HG03097 (cell line): ENCODE data around the gene FOXK1.

Experiments
- ATAC-seq: cut with Tn5 transposase; IDR thresholded peaks from one replicate; pipeline ENCODE4 v1.9.1; 2021; ENCODE audit not compliant: unreplicated experiment, low FRiP score

FOXK1 gene

DNA sequence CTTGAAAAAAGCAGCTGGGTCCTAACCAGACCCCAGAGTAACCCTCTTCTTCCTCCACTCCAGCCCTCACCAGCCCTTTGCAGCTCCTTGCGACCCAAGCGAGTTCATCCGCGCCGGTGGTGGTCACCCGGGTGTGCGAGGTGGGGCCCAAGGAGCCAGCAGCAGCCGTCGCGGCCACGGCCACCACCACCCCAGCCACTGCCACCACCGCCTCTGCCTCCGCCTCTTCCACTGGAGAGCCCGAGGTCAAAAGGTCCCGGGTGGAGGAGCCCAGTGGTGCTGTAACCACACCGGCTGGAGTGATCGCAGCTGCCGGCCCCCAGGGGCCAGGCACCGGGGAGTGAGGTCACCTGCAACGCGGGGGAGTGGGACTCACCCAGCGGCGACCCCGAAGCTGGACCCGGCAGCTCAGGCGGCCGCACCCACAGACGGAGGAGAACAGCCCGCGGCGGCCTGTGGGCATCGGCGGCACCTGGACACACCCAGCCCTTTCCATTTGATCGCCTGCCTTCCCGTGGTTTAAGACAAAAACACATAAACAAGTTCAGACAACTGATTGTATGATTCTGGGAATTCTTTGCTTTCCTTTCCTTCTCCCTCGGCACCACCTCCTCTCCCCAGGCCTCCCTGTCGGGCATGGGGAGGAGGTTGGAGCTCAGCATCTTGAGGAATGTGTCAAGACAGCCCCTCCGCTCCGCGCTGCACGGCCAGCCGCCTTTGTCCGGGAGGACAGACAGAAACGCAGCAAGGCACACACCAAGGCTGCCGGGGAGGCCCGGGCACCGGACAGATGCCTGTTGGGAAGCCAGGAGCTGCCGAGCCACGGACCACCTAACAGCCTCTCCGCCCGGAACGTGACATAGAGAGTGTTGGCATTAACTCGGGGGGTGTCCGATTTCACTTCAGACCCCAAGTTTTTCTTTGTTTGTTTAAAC, 80.3 kb downstream of the FOXK1 start:
- no peak for ATAC-seq

DNA sequence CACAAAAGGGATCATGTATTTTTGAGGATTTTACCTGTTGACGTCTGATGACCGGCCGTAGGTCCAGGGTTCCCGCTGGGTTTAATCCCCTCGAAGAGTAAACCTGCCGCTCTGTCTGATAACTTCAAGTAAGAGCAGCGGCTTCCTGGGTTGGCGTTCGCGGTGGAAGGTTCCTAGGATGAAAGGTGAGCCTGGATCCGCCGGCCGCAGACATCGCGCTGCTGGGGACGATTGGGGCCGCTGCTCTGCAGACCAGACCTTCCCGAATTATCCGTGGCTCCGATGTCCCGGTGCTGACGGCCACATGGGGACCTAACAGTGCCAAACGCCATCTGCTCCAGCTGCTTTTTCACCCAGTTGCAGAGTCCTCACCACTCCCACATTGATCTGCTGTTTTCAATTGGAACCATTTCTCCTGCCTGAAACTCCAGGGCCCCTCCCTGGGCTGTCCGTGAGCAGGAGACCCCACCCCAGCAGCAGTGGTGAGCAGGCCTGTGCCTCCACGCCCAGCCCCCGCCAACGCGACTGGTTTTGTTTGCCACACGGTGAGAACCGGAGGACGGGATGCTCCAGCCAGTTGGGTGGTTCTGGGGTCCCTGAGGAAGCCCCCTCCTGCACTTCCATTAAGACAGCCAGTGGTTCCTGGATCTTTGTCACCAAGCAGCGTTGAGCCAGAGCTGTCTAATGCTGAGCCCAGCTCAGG, 81.1 kb downstream of the FOXK1 start:
- no peak for ATAC-seq

DNA sequence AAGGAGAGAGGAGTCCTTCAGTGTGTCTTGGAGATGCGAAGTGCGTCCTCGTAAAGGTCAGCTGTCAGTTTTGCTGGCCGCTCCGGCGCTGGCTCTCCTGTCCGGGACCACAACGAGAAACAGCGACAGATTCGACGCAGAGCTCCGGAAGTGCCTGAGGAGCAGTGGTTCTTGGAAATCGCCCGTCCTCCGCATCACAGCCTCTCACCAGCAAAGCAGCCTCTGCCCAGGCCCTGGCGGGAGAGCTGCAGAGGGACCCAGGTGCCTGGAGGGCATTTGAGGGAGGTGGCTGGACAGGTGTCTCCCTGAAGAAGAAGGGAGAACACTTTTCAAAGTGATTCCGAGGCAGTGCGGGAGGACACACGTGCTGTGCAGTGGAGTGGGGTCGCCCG, 81.7 kb downstream of the FOXK1 start:
- ATAC-seq: no peak

DNA sequence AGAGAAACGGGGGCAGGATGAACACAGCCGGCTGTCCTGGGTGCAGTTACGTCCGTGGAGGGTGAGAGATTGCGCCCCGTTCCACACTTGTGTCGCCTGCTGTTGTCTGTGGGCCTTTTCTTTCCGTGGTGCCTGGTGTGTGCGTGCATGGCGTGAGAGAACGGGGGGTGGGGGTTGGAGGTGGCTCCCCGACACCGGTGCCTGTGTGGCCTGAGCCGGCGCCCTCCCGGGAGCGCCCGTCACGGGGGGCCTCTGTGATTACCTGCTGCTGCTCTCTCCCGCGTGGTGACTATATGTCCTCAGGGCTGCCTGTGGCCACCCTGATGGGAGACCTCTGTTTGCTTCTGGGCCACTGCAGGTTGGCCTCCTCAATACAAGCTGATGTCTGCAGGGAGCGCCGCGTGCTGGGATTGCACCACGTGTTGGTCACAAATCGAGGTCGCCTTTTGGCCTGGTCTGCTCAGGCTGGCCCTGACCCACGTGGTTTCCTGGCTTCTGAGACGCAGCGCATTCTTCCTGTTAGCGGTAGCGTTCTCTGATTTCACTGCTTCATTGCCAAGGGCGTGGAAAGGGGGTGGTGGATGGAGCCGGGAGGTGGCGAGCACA, 82.4 kb downstream of the FOXK1 start:
- no peak for ATAC-seq

DNA sequence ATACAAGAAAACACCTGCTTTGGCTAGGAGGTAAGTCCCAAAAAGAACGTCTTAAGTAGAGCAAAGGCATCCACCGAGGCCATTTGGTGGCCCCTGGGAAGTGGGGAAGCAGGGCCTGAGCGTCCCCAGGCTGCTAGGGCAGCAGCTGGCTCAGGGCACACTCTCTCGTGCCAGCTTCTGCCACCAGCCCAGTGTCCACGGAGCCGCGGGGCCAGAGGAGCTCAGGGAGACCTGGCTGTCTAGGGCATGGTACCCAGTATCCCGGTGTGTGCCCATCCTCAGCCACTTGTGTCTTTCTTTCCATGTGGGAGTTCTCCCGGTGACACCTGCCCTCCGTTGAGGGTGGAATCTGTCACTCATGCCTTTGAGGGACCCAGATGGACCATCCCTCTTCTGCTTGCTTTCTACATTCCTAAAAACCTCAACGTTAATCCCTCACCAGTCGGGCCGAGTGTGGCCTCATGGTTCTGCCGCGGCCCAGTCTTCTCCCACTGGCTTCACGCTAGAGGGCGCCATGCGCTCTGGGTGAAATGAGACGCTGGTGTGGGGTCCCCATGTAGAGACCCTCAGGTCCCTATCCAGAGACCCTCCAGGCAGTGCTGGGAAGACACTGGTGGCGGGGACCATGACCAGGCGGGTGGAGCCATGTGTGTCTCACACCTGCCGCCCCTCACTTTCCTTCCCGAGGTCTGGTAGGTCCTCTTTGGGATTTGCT, 83.8 kb downstream of the FOXK1 start:
- ATAC-seq: no peak

DNA sequence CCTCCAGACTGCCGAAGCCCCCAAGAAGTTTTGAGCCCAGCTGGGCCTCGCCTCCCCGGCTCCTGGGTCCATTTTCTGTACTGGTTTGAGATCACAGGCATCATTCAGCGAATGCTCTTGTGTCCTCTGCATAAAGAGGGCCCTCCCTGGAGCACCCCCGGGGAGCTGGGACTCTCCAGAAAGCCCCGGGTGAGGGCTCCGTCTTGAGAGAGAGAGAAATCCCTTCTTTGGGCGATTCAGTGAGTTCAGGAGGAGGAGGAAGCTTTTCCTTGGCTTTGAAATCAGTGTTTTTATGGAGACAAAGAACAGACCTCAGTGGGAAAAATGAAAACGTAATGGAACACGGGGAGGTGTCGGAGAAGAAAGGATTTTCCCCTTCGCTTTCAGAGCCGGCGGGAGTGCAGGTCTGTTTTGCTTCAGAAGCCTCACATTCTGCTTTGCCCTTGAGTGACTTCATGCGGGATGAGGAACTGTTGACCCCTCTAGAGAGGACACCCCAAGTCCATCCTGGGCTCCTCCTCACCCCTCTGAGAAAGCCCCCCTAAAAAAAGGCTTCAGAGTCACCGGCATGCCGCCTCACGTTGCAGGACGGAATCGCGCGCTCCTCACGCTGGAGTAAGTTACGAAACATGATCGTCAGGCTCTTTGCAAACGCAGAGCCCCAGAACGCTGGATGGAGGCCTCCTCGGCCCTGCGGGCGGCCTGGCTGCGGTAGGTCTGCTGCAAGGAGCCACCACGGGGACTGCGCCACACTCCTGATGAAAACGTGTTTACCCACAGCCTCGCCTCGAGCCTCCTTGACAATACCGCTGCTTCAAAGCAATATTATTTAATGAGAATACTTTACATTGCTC, 84.8 kb downstream of the FOXK1 start:
- no peak for ATAC-seq

DNA sequence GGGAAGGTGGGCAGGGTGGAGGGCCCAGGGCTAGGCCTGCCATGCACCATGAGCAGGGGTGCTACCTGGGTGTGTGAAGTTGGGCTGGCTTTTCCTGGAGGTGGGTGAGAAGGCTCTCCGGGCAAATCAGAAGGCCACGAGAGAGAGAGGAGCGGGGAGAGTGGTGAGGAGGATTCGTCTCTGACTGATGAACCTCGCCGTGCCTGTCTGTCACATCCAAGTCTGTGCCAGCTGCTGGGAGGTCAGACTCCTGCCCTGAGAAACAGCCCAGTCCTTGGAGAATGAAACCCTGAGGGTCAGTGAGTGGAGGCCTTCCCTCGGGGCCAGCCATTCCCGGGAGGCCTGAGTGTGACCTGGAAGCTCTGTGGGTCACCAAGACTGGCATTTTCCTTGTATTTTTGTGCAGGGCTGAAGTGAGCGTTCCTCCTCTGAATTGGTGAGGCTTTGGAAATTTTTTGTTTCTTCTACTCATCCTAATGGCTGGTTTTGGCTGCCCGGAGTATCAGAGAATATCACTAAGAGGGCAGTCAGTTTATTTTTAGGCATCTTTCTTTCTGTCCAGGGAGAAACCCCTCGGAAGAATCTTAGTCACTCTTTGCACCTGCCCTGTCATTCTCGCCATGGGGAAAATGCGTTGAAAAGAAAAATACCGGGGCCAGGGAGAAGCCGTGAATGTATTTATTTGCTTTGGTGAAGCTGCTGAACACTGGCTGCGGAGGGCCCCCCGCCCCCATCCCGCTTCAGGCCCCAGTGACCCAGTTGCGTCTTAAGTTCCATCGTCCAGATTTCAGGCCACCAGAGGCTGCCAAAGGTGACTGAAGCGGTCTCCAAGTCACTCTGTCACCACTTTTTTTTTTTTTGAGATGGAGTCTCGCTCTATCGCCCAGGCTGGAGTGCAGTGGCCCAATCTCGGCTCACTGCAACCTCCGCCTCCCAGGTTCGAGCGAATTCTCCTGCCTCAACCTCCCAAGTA, 86.8 kb downstream of the FOXK1 start:
- no peak for ATAC-seq

DNA sequence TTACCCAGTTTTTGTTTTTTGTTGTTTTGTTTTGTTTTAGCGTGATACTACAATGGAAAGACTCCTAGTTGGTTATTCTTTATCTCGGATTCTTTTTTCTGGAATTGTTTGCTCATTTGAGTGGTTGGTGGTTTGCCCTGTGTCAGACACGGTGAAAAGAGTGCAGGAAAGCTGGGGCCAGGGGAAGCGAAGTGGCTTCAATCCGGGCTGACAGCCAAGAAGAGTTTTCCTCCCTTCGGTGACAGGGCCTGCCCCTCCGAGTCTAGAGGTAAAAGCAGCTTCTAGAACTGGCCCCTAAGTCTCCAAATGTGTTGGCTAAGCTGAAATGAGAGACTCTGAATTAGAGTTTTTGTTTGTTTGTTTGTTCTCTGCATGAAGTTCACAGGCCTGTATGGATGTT, 87.7 kb downstream of the FOXK1 start:
- ATAC-seq: no peak

DNA sequence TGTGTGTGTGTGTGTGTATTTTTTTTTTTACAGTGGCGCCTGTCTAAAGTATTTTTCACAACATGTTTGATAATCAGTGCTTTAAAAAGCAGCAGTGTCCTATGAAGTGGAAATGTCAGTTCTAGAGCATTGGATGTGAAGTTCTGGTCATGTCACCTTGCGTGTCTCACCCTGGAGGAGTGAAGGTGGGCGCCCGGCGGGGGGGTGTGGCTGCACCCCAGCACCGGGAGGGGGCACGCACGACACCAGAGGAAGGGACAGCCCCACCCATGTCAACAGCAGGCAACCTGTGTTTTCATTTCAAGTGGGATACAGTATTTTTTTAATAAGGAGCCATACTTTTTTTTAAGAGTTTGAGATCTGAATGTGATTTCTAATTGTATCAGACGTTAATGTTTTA, 88.8 kb downstream of the FOXK1 start:
- no peak for ATAC-seq

DNA sequence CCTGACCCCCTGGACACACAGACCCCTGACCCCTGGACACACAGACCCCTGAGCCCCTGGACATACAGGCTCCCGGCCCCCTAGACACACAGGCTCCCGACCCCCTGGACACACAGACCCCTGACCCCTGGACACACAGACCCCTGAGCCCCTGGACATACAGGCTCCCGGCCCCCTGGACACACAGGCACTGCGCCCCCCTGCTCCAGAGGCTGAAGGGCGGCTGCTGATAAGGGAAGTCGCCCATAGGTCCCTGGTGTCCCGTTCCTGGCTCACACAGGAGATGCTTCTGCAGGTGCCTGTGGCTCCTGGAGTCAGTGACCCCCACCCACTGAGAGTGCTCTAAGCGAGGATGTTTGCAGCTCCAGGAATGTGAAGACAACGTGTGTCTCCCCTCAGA, 89.6 kb downstream of the FOXK1 start:
- no peak for ATAC-seq

DNA sequence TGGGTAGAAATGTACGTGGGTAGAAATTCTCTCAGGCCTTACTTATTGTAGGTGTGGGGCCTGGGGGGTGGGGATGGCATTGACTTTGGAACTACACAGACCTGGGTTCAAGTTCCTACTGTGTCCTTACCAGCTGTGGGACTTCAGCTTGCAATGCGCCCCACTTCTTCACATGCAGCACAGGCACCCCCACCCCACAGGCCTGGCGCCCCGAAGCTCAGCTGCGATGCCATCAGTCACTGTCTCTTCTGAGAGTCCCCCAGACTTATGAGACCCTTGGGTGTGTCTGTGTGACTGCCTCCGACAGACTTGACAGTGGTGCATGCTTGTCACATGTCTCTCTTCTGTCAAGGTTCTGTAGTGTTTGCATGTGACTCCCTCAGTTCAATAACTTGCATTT, 90.2 kb downstream of the FOXK1 start:
- no peak for ATAC-seq

DNA sequence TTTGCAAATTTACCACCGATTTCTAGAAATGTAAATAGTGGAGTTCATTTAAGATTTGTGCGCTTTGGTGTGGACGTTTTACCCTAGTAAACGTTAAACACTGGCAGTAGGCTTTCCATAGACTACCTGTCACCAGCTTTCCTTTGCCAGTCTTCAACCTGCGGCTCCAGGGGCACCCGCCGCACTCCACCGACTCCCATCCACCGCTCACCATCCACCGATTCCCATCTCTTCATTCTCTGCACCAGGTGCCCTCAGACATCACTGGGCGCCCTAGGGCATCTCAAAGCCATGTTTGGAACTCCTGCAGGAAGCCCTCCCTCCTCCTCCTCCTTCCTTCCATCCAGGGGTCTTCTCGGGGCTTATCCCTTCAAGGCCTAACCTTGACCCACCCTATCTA, 91.9 kb downstream of the FOXK1 start:
- no peak for ATAC-seq

DNA sequence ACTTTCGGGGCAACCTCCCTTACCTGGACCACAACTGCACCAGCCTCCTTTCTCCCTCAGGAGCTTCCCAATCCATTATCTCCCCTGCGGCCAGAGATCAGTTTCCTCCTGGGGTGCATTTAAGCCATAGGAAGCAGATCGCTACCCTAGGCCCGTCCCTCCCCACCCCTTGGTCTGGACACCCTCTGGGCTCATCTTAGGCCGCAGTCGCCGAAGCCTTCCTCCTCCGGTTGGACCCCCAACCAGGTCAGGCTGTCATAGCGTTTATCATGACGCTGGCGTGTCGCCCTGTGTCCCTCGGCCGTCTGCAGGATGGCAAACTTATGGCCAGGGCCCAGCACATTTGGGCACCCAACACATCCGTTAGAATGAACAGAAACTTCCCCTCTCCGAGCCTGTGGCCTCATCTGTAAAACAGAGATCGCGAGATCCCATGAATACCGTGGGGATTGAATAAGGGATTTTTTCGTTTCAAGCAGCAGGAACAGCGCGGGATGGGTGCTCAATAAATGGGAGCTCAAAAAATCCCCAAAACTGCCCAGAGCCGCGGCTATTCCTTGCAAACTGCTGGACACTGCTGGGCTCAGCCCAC, 92.7 kb downstream of the FOXK1 start:
- ATAC-seq: peak; percentile 30

DNA sequence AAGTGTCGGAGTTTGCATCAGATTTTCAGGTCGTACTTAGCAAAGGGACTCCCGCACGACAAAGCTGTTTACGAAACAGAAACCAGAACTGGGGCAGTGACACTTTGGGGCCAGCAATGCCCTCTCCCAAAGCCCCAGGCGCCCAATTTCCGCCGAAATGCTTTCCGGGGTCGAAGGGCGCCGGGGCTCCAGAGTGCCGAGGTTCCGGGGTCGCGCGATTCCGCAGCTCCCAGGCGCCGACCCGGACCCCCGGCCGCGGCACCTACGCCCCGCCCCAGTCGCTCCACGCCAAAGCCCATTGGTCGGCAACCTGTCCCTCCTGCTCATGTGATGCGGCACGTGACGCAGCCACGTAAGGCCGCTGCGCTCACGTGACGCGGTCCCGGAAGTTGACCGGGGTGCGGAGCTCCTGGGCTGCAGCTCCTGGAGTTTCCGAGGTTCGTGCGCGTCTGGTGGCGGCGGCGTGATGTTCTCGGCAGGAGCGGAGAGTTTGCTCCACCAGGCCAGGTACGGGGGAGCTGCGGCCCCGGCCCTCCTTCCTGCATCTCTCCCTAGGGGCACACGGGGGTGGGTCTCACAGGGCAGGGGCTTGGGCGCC, 93.3 kb downstream of the FOXK1 start, which contains the start of gene AP5Z1:
Gene AP5Z1 (plus strand): TSS at position 374 of the 598 bp plus-strand sequence. CDS start 93 bp downstream, at position 467.
- ATAC-seq: peak; percentile 95

DNA sequence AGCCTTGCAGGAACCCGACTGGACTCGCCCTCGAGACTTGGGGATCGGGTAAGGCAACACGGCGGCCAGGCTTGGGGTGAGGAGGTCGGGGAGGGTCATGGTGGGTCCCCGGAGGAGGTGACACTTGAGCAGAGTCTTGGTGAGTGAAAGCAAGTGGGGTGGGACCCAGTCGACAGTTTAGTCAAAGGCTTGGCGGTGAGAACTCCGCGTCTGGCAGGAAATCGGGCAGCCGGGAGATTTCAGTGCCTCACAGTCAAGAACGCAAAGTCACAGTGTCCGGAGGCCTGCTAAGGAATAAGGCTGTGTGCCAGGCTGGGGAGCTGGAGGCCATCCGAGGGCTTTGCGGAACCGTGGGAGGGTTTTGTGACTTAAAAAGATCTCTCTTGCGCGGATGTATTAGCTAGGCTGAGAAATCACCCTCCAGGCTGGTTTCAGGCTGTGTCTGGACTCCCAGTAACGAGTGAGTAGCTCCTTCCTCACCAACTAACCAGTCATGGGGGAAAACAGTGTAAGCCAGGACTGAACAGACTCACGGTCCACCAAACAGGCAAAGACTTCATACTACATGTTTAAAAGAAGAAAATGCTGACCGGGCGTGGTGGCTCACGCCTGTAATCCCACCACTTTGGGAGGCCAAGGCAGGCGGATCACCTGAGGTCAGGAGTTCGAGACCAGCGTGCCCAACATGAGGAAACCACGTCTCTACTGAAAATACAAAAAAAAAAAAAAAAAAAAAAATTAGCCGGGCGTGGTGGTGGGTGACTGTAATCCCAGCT, 93.9 kb downstream of the FOXK1 start:
- peak; percentile 9 for ATAC-seq

DNA sequence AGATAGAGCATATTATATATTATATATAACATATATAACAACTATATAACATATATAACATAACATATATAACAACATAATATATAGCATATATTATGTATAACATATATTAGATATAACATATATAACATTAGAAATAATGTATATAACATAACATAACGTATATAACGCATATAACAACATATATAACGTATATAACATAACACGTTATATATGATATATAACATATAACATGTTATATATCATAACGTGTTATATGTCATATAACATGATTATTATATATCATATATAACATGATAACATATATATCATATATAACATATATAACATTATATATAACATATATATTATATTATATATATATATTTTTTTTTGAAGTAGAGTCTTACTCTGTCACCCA, 97.0 kb downstream of the FOXK1 start:
- ATAC-seq: no peak

DNA sequence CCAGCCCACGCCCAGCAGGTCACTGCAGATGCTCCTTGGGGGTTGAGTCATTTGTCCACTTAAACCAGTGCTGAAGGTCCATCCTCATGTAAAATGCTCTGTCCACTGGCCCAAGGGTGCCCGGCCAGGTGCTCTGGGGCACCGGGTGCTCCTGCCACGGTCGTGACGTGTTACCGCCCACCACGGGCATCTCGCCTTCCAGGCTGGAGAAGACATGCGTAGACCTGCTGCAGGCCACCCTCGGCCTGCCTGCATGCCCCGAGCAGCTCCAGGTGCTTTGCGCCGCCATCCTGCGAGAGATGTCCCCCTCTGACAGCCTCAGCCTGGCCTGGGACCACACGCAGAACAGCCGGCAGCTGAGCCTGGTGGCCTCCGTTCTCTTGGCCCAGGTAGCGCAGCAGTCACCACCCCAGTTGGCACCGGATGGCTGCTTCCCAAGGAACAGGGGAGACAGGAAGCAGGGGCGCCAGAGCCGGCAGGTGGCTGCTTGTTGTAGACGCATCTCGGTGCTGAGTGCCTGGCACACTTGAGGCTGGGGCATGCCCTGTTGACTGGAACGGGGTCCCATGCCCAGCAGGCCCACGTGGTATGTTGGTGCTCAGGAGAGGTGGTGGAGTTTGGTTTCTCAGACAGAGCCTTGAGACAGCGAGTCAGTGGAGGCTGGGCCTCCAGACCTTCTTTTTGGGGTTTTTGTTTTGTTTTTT, 99.4 kb downstream of the FOXK1 start:
- ATAC-seq: no peak
